Sciatic nerve (tissue), 2 donors: ENCODE data around the gene DEFB108B. TPM values are rescaled to one million over a fixed set of nuclear protein-coding genes. Genes with fewer than 3 reads are reported as not detected.
"Not testable (repeated sequence)": the region's sequence is repeated elsewhere in the genome, so short reads cannot be mapped to it uniquely, and the experiment has no call there.

Experiments used
- ATAC-seq: fragments of 200-7000 bp; cut with Tn5 transposase; one replicate; pipeline ENCODE4 v1.9.1; 2020; ENCODE audit warnings: mild to moderate bottlenecking, moderate library complexity
- DNase-seq: peaks from one replicate; pipeline ENCODE4 v3.0.0-alpha.2; 2020; ENCODE audit warnings: low spot score
- intact Hi-C: fragments of 100-400 bp; cut with DNase I; formaldehyde crosslinking; loops from one replicate; pipeline ENCODE4 v1.14.2; 2022
- total RNA-seq: library from RNA; stranded (reverse); fragmentation: NEBNext Ultra II Directional; extraction: Animal tissue kit (Norgen Biotek cat#: 25700); gene quantifications from one replicate; pipeline ENCODE4 v1.2.1, GENCODE V29; 2021
- donor health status: DM: no; HTN: no; CAD: no.
- donor health status: DM: no; HTN: no; CAD: no.

DEFB108B gene
- total RNA-seq, 1 donor from 2014 or later = not detected

GRCh38 chr11:71885806-71886205 lies 52.8 kb downstream of the DEFB108B start:
- DNase-seq, ATAC-seq, intact Hi-C loops: not testable (repeated sequence)

Other genes with a start within 250 kb of the DEFB108B start
- not detected for gene DEFB131B, start 45.3 kb downstream of the DEFB108B start, total RNA-seq
- gene XNDC1N, start 95.4 kb downstream of the DEFB108B start, total RNA-seq = 11.7 TPM
- gene RNF121, start 95.8 kb downstream of the DEFB108B start, total RNA-seq = 32.5 TPM
- gene IL18BP, start 165.7 kb downstream of the DEFB108B start, total RNA-seq = 13.5 TPM
- gene NUMA1, start 247.3 kb downstream of the DEFB108B start, total RNA-seq = 241 TPM
- 8.7 TPM for gene LRRC51, start 247.7 kb downstream of the DEFB108B start, total RNA-seq